GM15510 (cell line): Measurements from ENCODE around the gene MYO1C.

ENCODE experiments used
- POLR2A ChIP-seq: IDR thresholded peaks from 3 replicates; pipeline ENCODE4 v1.6.1; 2011; ENCODE audit warnings: borderline replicate concordance; ENCODE audit not compliant: insufficient read length; ENCODE audit errors: extremely low read depth

The MYO1C gene

GRCh38 chr17:1492249-1493206, at the start of gene MYO1C:
MYO1C (minus strand) TSS chr17:1492686; CDS start chr17:1492487, 199 bp downstream.
- no peak for TF ChIP-seq POLR2A

- no peak for TF ChIP-seq POLR2A
Observed at GRCh38 chr17:1541367-1541904, 49.0 kb upstream of the MYO1C start.

- no peak for TF ChIP-seq POLR2A
Observed at GRCh38 chr17:1539811-1540210, 47.3 kb upstream of the MYO1C start.

- TF ChIP-seq POLR2A: no peak
Observed at GRCh38 chr17:1535737-1536136, 43.3 kb upstream of the MYO1C start.

GRCh38 chr17:1533661-1534325, 41.3 kb upstream of the MYO1C start:
- no peak for TF ChIP-seq POLR2A

- TF ChIP-seq POLR2A: no peak
Observed at GRCh38 chr17:1532836-1533602, 40.5 kb upstream of the MYO1C start.

GRCh38 chr17:1529863-1530262, 37.4 kb upstream of the MYO1C start:
- no peak for TF ChIP-seq POLR2A

GRCh38 chr17:1522626-1523025, 30.1 kb upstream of the MYO1C start:
- TF ChIP-seq POLR2A: no peak

GRCh38 chr17:1521086-1521640, 28.7 kb upstream of the MYO1C start:
- TF ChIP-seq POLR2A: no peak

GRCh38 chr17:1519678-1520077, 27.2 kb upstream of the MYO1C start:
- no peak for TF ChIP-seq POLR2A

- no peak for TF ChIP-seq POLR2A
Observed at GRCh38 chr17:1518410-1518809, 25.9 kb upstream of the MYO1C start.

GRCh38 chr17:1516388-1517161, 24.1 kb upstream of the MYO1C start, which contains the start of gene INPP5K:
INPP5K (minus strand) TSS chr17:1516612; CDS start chr17:1516499, 113 bp downstream.
- TF ChIP-seq POLR2A: peak; percentile 92

- TF ChIP-seq POLR2A: no peak
Observed at GRCh38 chr17:1515640-1516387, 23.3 kb upstream of the MYO1C start.
